ENCODE results near the gene RCE1. TPM values are rescaled to one million over a fixed set of nuclear protein-coding genes. Genes with fewer than 3 reads are reported as not detected.
"Not testable (repeated sequence)": the region's sequence is repeated elsewhere in the genome, so short reads cannot be mapped to it uniquely, and the experiment has no call there.

The RCE1 gene
- total RNA-seq = 25.5 and 27.6 TPM in 2 replicates

- intact Hi-C loops (cut with micrococcal nuclease) = loop anchor here (1.0 to 5.0 kb wide), 5 partner anchors 13 to 664 kb away; partner anchors contain the start of genes CDK2AP2, PC, PITPNM1 and RBM4B
Observed at GRCh38 chr11:66842896-66843775, at the start of gene RCE1. RCE1 (plus strand) TSS chr11:66843441; CDS start chr11:66843456, 15 bp downstream.

GRCh38 chr11:66799815-66800214, 43.4 kb upstream of the RCE1 start:
- intact Hi-C loops (cut with micrococcal nuclease) = not testable (repeated sequence)

DNA sequence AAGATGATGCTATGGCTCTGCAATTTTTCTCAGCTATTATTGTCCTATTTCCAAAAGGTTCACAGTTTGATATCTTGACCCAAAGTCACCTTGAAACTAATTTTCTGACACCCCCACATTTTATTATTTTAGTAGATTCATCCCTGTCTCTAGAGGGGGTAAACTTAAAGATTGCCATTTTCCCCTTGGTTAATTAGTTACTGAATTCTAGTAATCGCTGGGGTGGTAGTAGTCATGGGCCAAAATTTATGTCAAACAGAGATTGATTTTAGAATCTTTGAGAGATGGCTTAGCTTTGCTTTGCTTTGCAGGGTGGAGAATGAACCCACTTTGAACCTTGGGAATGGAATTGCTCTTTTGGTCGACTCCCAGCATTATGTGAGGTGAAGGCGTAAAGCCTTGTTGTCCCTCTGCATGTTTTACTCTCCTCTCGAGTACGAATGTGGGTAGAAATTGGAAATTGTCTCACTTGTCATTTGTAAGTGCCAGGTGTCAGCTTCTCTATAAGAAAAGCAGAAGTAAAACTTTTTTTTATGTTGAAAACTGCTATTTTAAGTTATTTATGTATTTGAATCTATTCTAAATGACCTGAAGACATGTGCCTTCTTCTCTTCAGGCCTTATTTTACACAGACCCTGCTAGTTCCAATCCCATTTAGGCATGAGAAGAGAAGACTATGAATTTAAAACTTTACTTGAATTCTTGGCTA, 42.4 kb upstream of the RCE1 start:
- intact Hi-C loops (cut with micrococcal nuclease) = no loop called here

- intact Hi-C loops (cut with micrococcal nuclease) = no loop called here
Observed at GRCh38 chr11:66809592-66809991, 33.6 kb upstream of the RCE1 start.

GRCh38 chr11:66810576-66811185, 32.6 kb upstream of the RCE1 start:
- intact Hi-C loops (cut with micrococcal nuclease) = no loop called here

DNA sequence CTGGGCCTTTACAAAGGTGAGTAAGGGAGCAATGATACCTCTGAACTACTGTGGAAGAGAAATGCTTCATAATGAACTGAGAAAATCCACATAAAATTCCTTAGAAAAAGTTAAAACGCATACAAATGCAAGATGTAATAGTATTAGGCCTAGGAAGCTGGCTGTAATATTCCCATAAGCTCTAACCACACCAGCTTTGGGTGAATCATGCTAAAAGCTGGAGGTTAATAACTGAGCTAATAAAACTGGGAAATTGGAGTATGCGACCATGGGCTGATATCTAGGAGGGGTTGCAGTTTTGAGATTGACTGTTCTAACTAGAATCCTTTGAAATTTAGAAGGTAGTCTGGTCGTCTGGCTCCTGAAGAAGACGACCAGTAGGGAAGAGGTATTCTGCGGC, 28.6 kb upstream of the RCE1 start:
- intact Hi-C loops (cut with micrococcal nuclease) = no loop called here

DNA sequence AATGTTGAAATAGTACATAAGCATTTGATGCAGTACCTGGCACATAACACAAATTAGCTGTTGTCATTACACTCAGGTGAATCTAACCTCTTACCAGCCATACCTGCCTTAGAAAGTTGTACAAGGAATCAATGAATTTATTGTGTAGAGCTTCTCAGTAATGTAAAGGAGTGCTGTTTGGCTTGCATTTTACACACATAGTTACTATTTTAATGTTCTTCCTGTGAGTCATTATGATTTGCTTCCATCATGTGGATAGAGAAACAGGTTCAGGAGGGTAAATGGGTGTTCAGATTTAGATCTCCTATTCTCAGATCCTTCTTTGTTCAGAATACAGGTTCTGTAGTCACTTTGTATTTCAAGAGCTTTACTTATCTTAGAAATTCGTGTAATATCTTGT, 27.6 kb upstream of the RCE1 start:
- intact Hi-C loops (cut with micrococcal nuclease) = no loop called here

DNA sequence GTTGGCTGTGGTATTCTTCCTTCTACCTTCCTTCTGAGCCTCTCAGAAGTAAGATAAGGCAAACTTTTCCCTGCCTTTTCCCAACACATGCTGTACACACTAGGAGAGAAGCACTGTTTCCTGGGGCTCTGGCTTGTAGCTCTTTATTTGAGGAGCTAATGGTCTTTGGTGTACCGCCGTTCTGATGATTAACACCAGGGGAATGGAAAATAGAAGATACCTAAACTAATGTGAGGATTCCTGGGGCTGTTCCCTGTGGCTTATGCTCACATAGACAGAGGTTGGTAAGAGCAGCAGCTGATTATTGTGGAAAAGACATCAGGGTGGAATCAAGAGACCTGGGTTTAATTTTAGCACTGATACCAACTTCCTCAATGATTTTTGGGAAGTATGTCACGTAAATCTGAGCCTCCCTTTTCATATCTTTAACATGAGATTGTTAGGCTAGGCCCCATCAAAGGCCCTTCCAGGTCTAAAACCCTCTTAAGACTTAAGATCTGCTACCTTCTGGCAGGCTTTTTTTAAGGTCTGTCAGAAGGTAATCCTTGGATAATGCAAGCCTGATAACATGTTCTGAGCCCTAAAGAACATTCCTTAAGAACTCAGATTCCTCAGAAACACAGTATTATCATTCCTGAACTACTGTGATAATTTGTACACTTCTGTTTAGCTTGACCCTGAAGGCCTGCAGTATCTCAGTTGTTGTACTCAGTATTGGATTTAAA, 24.8 kb upstream of the RCE1 start:
- intact Hi-C loops (cut with micrococcal nuclease) = no loop called here

DNA sequence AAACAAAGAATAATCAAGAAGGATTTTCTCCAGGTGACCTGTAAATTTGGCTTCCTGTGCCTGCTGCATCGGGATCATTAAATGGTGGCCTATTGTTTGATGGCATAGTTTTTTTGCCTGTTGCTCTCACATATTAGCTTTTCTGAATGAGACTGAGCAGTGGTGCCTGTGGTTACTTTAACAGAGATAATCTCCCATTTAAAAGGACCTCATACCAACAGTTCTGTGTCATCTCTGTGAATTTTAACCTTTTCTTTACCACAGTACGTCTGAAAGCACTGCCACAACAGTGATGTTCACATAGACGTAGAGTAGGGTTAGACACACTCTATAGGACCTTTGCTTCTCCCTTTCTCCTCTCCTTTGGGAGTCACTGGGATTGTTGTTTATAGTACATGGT, 22.9 kb upstream of the RCE1 start:
- intact Hi-C loops (cut with micrococcal nuclease) = no loop called here

GRCh38 chr11:66820901-66821300, 22.3 kb upstream of the RCE1 start:
- intact Hi-C loops (cut with micrococcal nuclease) = no loop called here

DNA sequence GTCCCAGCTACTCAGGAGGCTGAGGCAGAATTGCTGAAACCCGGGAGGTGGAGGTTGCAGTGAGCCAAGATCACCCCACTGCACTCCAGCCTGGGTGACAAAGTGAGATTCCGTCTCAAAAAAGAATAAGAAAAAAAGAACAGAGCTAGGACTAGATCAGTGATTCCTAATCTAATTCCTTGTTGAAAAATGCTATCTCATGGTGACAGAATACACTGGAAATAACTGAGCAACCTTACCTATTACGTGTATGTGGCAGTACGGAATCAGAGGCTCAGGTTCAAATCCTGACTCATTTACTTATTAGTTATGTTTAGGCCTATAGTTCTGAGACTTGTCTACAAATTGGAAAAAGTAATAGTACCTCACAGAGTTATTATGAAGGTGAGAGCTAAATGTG, 19.5 kb upstream of the RCE1 start:
- intact Hi-C loops (cut with micrococcal nuclease) = no loop called here

GRCh38 chr11:66824573-66824972, 18.7 kb upstream of the RCE1 start:
- intact Hi-C loops (cut with micrococcal nuclease) = not testable (repeated sequence)

GRCh38 chr11:66834539-66834845, 8.7 kb upstream of the RCE1 start:
- intact Hi-C loops (cut with micrococcal nuclease) = loop anchor here (1.0 kb wide), 1 partner anchor 140 kb away; no protein-coding TSS in a partner anchor

DNA sequence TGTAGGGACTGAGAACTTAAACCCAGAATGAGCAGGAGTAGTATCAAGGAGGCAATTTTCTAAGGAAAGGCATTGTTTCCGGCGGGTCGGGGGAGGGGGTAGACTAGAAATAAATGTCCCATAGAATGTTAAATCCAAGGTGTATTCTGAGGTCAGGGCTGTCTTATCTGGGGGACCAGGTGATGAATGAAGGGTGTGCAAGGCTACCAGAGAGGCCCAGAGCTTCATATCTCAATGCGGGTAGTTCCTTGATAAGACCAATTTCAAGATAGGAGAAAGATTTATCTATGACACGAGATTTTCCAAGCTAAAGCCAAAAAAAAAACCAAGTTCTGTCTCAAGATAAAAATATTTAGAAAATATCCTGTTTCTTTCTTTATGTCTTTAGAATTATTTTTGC, 8.3 kb upstream of the RCE1 start:
- intact Hi-C loops (cut with micrococcal nuclease) = loop anchor here (1.0 kb wide), 1 partner anchor 141 kb away; no protein-coding TSS in a partner anchor

GRCh38 chr11:66835768-66836405, 7.4 kb upstream of the RCE1 start:
- intact Hi-C loops (cut with micrococcal nuclease) = no loop called here

GRCh38 chr11:66840317-66841091, 2.7 kb upstream of the RCE1 start:
- intact Hi-C loops (cut with micrococcal nuclease) = loop anchor here (5.0 kb wide), 3 partner anchors 117 to 667 kb away; partner anchors contain the start of genes CDK2AP2, PC, PITPNM1 and RBM4B

- intact Hi-C loops (cut with micrococcal nuclease) = loop anchor here (5.0 kb wide), 3 partner anchors 115 to 665 kb away; partner anchors contain the start of genes CDK2AP2, PC, PITPNM1 and RBM4B
Observed at GRCh38 chr11:66841861-66842260, 1.4 kb upstream of the RCE1 start.

- intact Hi-C loops (cut with micrococcal nuclease) = loop anchor here (5.0 kb wide), 3 partner anchors 115 to 665 kb away; partner anchors contain the start of genes CDK2AP2, PC, PITPNM1 and RBM4B
Observed at GRCh38 chr11:66842501-66842895, 743 bp upstream of the RCE1 start.

DNA sequence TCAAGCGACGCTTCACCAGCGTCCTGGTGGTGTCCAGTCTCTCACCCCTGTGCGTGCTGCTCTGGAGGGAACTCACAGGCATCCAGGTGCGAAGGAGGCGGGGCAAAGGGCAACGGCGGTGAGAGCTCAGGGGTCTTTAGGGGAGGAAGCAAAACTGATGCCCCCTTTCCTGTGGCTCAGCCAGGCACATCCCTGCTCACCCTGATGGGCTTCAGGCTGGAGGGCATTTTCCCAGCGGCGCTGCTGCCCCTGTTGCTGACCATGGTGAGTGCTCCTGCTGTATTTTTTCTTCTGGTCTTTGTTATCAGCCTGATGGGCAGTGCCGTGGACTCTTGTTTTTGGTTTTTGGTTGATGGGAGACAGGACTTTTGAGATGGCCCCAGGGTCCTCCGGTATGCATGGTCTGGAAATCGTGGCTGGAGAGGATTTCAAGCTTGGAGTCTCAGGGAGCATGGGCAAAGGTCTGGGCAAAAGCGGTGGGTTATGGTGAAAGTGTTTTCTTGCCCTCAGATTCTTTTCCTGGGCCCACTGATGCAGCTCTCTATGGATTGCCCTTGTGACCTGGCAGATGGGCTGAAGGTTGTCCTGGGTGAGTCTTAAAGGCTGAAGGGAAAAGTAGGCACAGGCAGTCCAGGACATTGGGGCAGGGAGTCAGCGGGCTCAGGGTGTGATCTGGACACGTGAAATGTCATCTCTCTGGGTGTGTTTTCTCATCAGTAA, 695 bp downstream of the RCE1 start:
- intact Hi-C loops (cut with micrococcal nuclease) = loop anchor here (1.0 to 5.0 kb wide), 5 partner anchors 12 to 663 kb away; partner anchors contain the start of genes CDK2AP2, PC, PITPNM1 and RBM4B
